ENCODE measurements around the gene ERC2. TPM values are rescaled to one million over a fixed set of nuclear protein-coding genes. Genes with fewer than 3 reads are reported as not detected.

Gene ERC2
- total RNA-seq, 1 donor, result 0.43 TPM

- no peak for TF ChIP-seq CTCF (IDR thresholded peaks at IDR 0.05; ENCODE audit: insufficient read depth, low read depth, low read length)
- DNase-seq (ENCODE audit: low read depth), result no peak
- H3K4me3 ChIP-seq (ENCODE audit: low read depth, low read length), result no peak overlapping the region
Observed at GRCh38 chr3:55792742-55793141, 675.5 kb downstream of the ERC2 start.

- no peak overlapping the region for H3K4me3 ChIP-seq (ENCODE audit: low read depth, low read length)
- DNase-seq (ENCODE audit: low read depth), result peak; percentile 71
- TF ChIP-seq CTCF (IDR thresholded peaks at IDR 0.05; ENCODE audit: insufficient read depth, low read depth, low read length), result no peak
Observed at GRCh38 chr3:55792009-55792408, 676.3 kb downstream of the ERC2 start.

GRCh38 chr3:55790596-55791350 lies 677.5 kb downstream of the ERC2 start:
- H3K4me3 ChIP-seq (ENCODE audit: low read depth, low read length), result no peak overlapping the region
- peak; percentile 52 for DNase-seq (ENCODE audit: low read depth)
- no peak for TF ChIP-seq CTCF (IDR thresholded peaks at IDR 0.05; ENCODE audit: insufficient read depth, low read depth, low read length)

- no peak for DNase-seq (ENCODE audit: low read depth)
- H3K4me3 ChIP-seq (ENCODE audit: low read depth, low read length), result no peak overlapping the region
- no peak for TF ChIP-seq CTCF (IDR thresholded peaks at IDR 0.05; ENCODE audit: insufficient read depth, low read depth, low read length)
Observed at GRCh38 chr3:55789516-55789915, 678.8 kb downstream of the ERC2 start.

- TF ChIP-seq CTCF (IDR thresholded peaks at IDR 0.05; ENCODE audit: insufficient read depth, low read depth, low read length), result no peak
- H3K4me3 ChIP-seq (ENCODE audit: low read depth, low read length), result no peak overlapping the region
Observed at GRCh38 chr3:55782807-55783206, 685.5 kb downstream of the ERC2 start.

GRCh38 chr3:55782351-55782750 lies 685.9 kb downstream of the ERC2 start:
- no peak for TF ChIP-seq CTCF (IDR thresholded peaks at IDR 0.05; ENCODE audit: insufficient read depth, low read depth, low read length)
- no peak overlapping the region for H3K4me3 ChIP-seq (ENCODE audit: low read depth, low read length)
- no peak for DNase-seq (ENCODE audit: low read depth)

More at GRCh38 chr3:55782807-55783206, 685.5 kb downstream of the ERC2 start:
- DNase-seq (ENCODE audit: low read depth), result no peak

GRCh38 chr3:55780913-55781312 lies 687.4 kb downstream of the ERC2 start:
- TF ChIP-seq CTCF (IDR thresholded peaks at IDR 0.05; ENCODE audit: insufficient read depth, low read depth, low read length), result no peak
- H3K4me3 ChIP-seq (ENCODE audit: low read depth, low read length), result no peak overlapping the region
- no peak for DNase-seq (ENCODE audit: low read depth)

Data from fibroblast of villous mesenchyme (primary cell).